Type B pancreatic cell (in vitro differentiated cells): ENCODE measurements around the gene GLRX2. TPM values are rescaled to one million over a fixed set of nuclear protein-coding genes. Genes with fewer than 3 reads are reported as not detected.
A peak's percentile ranks its signal among the peaks of the same experiment; 100 is the strongest.

Experiments
- DNase-seq: peaks from one replicate; pipeline ENCODE4 v3.0.0; 2021; ENCODE audit warnings: mixed read lengths; ENCODE audit not compliant: unreplicated experiment; ENCODE audit errors: extremely low spot score
- H3K27ac Mint-ChIP-seq: 2 replicates; pipeline ENCODE4 v1.8.0; 2021; ENCODE audit warnings: mild to moderate bottlenecking, mixed read lengths
- H3K27me3 Mint-ChIP-seq: 2 replicates; pipeline ENCODE4 v1.8.0; 2021; ENCODE audit warnings: mixed read lengths
- H3K36me3 Mint-ChIP-seq: 2 replicates; pipeline ENCODE4 v1.8.0; 2021; ENCODE audit warnings: mixed read lengths
- H3K4me1 Mint-ChIP-seq: one replicate; pipeline ENCODE4 v1.8.0; 2021; ENCODE audit warnings: mixed read lengths; ENCODE audit not compliant: unreplicated experiment
- H3K4me3 Mint-ChIP-seq: 2 replicates; pipeline ENCODE4 v1.8.0; 2021; ENCODE audit warnings: mild to moderate bottlenecking, mixed read lengths
- H3K9me3 Mint-ChIP-seq: 2 replicates; pipeline ENCODE4 v1.8.0; 2021; ENCODE audit warnings: mixed read lengths
- total RNA-seq: library from RNA; stranded (reverse); gene quantifications from 2 replicates; pipeline ENCODE4 v1.2.1, GENCODE V29; 2021; ENCODE audit warnings: low replicate concordance
- TF ChIP-seq, protein P1 (sequence below): fragments of 200-600 bp; sonication (generic); conservative IDR thresholded peaks from 2 replicates; pipeline ENCODE4 v1.5.0; 2021; ENCODE audit warnings: antibody characterized with exemption, mild to moderate bottlenecking

GLRX2 gene
- total RNA-seq, 1 donor from 2014 or later, result 18.9 TPM

DNA sequence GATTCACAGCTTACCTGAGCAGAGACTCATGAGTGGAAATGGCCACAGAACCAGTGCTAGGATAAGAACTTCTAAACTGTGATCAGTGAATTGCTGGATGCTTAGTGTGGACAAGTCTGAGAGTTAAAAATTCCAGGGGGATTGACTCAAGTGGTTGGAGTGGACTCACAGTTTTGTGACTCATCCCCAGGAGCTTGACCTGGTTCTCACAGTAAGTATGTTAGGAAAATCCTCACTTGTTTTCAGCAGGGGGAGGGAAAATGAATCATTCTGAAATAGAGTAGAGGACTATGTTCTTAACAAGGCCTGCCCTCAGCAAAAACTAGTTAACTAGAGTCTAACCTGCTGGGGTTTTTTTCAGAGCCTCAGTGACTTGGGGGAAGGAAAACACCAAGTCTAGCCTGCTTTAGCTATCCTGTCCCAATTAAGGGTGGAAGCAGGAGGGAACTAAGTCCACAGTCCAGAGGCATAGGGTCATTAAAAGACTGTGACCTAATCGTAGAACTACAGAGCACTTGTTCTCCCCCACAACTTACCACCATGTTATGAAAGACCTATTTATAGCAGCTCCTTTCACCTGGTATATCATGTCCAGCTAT lies 10.5 kb upstream of the GLRX2 start:
- Mint-ChIP-seq H3K4me3 (no peak overlapping the region), H3K36me3 (no peaks in the 10 kb centered on the region), H3K27ac (no peak overlapping the region), H3K9me3 (no peaks in the 10 kb centered on the region), H3K27me3 (peaks cover 5% of the 10 kb centered on the region), H3K4me1 (no peaks in the 10 kb centered on the region)
- DNase-seq, result no peak
- TF ChIP-seq, protein P1, sequence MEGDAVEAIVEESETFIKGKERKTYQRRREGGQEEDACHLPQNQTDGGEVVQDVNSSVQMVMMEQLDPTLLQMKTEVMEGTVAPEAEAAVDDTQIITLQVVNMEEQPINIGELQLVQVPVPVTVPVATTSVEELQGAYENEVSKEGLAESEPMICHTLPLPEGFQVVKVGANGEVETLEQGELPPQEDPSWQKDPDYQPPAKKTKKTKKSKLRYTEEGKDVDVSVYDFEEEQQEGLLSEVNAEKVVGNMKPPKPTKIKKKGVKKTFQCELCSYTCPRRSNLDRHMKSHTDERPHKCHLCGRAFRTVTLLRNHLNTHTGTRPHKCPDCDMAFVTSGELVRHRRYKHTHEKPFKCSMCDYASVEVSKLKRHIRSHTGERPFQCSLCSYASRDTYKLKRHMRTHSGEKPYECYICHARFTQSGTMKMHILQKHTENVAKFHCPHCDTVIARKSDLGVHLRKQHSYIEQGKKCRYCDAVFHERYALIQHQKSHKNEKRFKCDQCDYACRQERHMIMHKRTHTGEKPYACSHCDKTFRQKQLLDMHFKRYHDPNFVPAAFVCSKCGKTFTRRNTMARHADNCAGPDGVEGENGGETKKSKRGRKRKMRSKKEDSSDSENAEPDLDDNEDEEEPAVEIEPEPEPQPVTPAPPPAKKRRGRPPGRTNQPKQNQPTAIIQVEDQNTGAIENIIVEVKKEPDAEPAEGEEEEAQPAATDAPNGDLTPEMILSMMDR, result no peak

DNA sequence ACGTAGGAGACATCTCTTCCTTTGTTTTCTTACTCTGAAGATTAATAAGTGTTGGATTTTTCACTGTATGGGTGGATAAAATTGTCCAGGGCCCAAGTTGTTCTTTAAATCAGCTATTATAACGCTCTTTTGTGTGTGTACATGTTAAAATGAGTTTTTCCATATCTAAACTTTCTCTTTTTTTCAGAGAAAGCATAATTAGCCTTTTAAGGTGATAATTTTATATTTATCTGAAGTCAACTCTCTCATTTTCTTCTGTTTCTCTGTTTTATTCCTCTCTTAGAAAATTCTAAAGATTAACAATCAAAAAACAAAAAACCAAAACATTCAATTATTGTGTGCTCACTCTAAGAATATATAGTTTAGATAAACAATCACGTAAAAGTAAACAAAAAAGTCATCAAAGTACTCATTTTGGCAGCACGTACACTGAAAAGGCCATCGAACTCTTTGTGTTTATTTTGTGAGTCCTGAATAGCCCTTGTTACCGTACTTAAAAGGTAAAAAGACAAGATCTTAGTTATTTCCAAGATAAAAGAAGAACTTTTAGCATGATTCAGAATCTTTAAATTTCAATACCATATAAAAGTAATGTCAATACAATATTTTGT lies 9.4 kb upstream of the GLRX2 start:
- no peak for DNase-seq
- no peak overlapping the region for H3K4me3 Mint-ChIP-seq
- H3K27ac Mint-ChIP-seq, result no peak overlapping the region
- TF ChIP-seq, protein P1, result no peak
- H3K27me3 Mint-ChIP-seq, result peaks cover 3% of the 10 kb centered on the region
- H3K9me3 Mint-ChIP-seq, result no peaks in the 10 kb centered on the region
- H3K36me3 Mint-ChIP-seq, result no peaks in the 10 kb centered on the region
- no peaks in the 10 kb centered on the region for H3K4me1 Mint-ChIP-seq

DNA sequence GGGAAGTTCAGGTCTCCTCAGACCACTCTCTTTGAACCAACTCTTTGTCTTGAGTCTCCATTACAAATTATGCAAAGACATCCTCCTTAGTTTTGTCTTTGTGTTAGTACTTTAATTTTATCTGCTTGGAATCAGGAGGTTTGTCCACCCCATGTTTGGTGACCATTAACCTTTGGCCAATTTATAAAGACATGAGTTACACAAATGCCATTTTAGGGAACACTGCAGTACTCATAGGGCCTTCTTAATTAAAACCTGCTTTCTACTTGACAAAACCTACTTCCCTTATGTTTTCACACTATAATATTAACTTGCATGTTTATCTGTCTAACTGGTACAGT lies 8.7 kb upstream of the GLRX2 start:
- Mint-ChIP-seq H3K4me3 (no peak overlapping the region), H3K9me3 (no peaks in the 10 kb centered on the region), H3K27ac (no peak overlapping the region), H3K36me3 (no peaks in the 10 kb centered on the region), H3K27me3 (peaks cover 3% of the 10 kb centered on the region), H3K4me1 (no peaks in the 10 kb centered on the region)
- TF ChIP-seq, protein P1, result no peak
- DNase-seq, result no peak

DNA sequence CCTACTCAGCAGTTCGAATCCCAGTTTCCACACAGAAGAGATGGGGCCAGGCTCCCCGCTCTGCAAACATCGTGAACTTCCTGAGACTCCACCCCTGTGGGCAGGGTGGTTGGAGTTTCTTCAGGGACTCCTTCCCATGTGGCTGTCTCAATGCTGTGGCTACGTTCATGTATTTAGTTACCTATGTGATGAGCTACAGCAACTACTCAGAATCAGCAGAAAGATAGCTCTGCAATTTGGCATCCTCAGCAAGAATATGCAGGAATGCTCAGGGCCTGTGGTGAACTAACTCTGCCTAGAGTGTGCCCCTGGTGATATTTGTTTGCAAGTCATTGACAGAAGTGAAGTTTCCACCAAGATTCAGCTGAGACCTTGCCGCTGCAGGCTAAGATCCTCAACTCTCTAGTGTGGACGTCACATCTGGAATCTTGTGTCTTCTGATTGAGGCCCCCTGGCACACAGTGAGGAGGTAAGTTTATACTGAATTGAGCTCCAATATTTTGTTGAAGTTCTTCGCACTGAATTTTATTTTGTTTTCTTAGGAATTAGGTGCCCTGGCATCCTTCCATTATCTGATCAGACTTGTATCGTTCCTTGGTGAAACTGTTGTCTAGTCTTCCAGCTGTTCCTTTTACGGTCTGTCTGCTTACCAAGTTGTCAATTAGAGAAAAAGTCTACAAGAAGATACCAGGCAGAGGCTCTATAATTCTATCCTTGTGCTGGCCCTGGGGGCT lies 8.2 kb upstream of the GLRX2 start:
- Mint-ChIP-seq H3K27ac (no peak overlapping the region), H3K27me3 (no peaks in the 10 kb centered on the region), H3K4me3 (no peak overlapping the region), H3K36me3 (no peaks in the 10 kb centered on the region), H3K4me1 (no peaks in the 10 kb centered on the region), H3K9me3 (no peaks in the 10 kb centered on the region)
- no peak for DNase-seq
- TF ChIP-seq, protein P1, result no peak

DNA sequence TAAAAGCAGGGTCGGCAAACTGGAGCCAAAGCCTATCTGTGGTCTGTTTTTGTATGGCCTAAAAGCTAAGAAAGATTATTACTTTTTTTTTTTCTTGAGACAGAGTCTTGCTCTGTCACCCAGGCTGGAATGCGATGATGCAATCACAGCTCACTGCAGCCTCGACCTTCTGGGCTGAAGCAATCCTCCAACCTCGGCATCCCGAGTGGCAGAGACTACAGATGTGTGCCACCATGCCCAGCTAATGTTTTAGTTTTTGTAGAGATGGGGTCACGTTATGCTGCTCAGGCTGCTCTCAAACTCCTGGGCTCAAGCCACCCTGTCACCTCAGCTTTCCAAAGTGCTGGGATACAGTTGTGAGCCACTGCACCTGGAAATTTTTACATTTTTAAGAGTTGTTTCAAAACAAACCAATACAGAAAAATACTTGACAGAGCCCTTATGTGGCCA lies 6.5 kb upstream of the GLRX2 start:
- DNase-seq, result no peak
- H3K9me3 Mint-ChIP-seq, result no peaks in the 10 kb centered on the region
- H3K4me1 Mint-ChIP-seq, result no peaks in the 10 kb centered on the region
- H3K27me3 Mint-ChIP-seq, result no peaks in the 10 kb centered on the region
- H3K27ac Mint-ChIP-seq, result peak overlapping the region; percentile 43
- no peak overlapping the region for H3K4me3 Mint-ChIP-seq
- TF ChIP-seq, protein P1, result no peak
- no peaks in the 10 kb centered on the region for H3K36me3 Mint-ChIP-seq
